K562 (cell line): ENCODE results near the gene ZFP82. TPM values are rescaled to one million over a fixed set of nuclear protein-coding genes. Genes with fewer than 3 reads are reported as not detected.

Experiments
- ATAC-seq: fragments of 200-7000 bp; cut with Tn5 transposase; 3 replicates; pipeline ENCODE4 v1.9.1; 2020; ENCODE audit warnings: moderate library complexity
- Bru-seq: library from RNA; stranded (reverse); fragments of 400-500 nt; gene quantifications from one replicate; lab custom pipeline; 2021; lab: Mats Ljungman, UMichigan
- BruChase-seq, 2 experiments: library from RNA; stranded (reverse); fragments of 400-500 nt; gene quantifications; one replicate each; lab custom pipeline; 2021; lab: Mats Ljungman, UMichigan
- BruUV-seq: library from RNA; stranded (reverse); fragments of 400-500 nt; replicated peaks from 2 replicates; lab custom pipeline; 2021; lab: Mats Ljungman, UMichigan
- CTCF ChIA-PET: fragments of 300-600 bp; formaldehyde crosslinking; extraction: SDS; loops from one replicate; lab custom pipeline; 2021; ENCODE audit warnings: low intra/inter-chr PET ratio; lab: Yijun Ruan, JAX
- POLR2A ChIA-PET: fragments of 300-600, 350-650 bp; sonication (Branson Sonifier 250); formaldehyde crosslinking; extraction: SDS; loops from one replicate; lab custom pipeline; 2021; ENCODE audit warnings: antibody characterized with exemption, inconsistent platforms; lab: Yijun Ruan, JAX
- DNase-seq, 4 experiments: peaks; one replicate each; pipeline versions ENCODE4 v3.0.0 to v3.0.0-alpha.2; 2011 to 2018; ENCODE audit warnings: low spot score in 3 of 4, mixed read lengths in 3 of 4; ENCODE audit errors: extremely low read depth in 1 of 4
- FAIRE-seq: peaks from 2 replicates; lab custom pipeline; 2011; peaks lifted over from hg19 to GRCh38; lab: Jason Lieb, UNC
- H2AFZ ChIP-seq: 2 replicates; pipeline ENCODE4 v1.6.0; 2011; ENCODE audit warnings: low read depth, low read length, control low read depth, inconsistent platforms
- H3K27ac ChIP-seq: fragments of 200-600 bp; 3 replicates; pipeline ENCODE4 v1.8.0; 2011; ENCODE audit warnings: low read depth, mild to moderate bottlenecking, control low read depth, inconsistent platforms, low read length, moderate library complexity, mixed read lengths; ENCODE audit errors: extremely low read depth
- H3K27me3 ChIP-seq, 2 experiments: fragments of 300-600 bp in 1 of 2; 2 replicates in 1 of 2; 3 replicates in 1 of 2; pipeline versions ENCODE4 v1.6.0 to v1.8.0; 2011; ENCODE audit warnings: inconsistent platforms in 2 of 2, low read length in 2 of 2, mild to moderate bottlenecking in 1 of 2, mixed read lengths in 1 of 2, moderate library complexity in 1 of 2; ENCODE audit not compliant: control insufficient read depth in 2 of 2, insufficient read depth in 2 of 2
- H3K36me3 ChIP-seq: fragments of 300-600 bp; 3 replicates; pipeline ENCODE4 v1.8.0; 2011; ENCODE audit warnings: mild to moderate bottlenecking, low read length, inconsistent platforms; ENCODE audit not compliant: control insufficient read depth, insufficient read depth
- H3K4me1 ChIP-seq, 2 experiments: fragments of 200-600 bp in 1 of 2; replicated peaks in 1 of 2; 2 replicates in 1 of 2; 3 replicates in 1 of 2; pipeline versions ENCODE4 v1.5.1 to v1.8.0; 2011; ENCODE audit warnings: inconsistent platforms in 2 of 2, low read length in 2 of 2, mild to moderate bottlenecking in 1 of 2, mixed read lengths in 1 of 2, moderate library complexity in 1 of 2; ENCODE audit not compliant: control insufficient read depth in 2 of 2, insufficient read depth in 2 of 2
- H3K4me2 ChIP-seq: 2 replicates; pipeline ENCODE4 v1.6.1; 2011; ENCODE audit warnings: low read length, control low read depth, inconsistent platforms, mixed read lengths; ENCODE audit not compliant: insufficient read depth
- H3K4me3 ChIP-seq: fragments of 200-600 bp; sonication (generic), shearing (Covaris generic); 2 replicates; pipeline ENCODE4 v1.5.1; 2016; ENCODE audit warnings: control low read depth, inconsistent platforms
- H3K79me2 ChIP-seq: fragments of 200-600 bp; 3 replicates; pipeline ENCODE4 v1.8.0; 2011; ENCODE audit warnings: low read length, inconsistent platforms; ENCODE audit not compliant: control insufficient read depth, insufficient read depth
- H3K9ac ChIP-seq, 2 experiments: 2 replicates each; pipeline versions ENCODE4 v1.6.0 to v1.6.1; 2011; ENCODE audit warnings: low read depth in 2 of 2, low read length in 2 of 2, control low read depth in 1 of 2, inconsistent platforms in 1 of 2, mild to moderate bottlenecking in 1 of 2, mixed read lengths in 1 of 2; ENCODE audit not compliant: insufficient read depth in 1 of 2
- H3K9me1 ChIP-seq: one replicate; pipeline ENCODE4 v1.6.0; 2011; ENCODE audit warnings: inconsistent platforms, mild to moderate bottlenecking, low read length, moderate library complexity; ENCODE audit not compliant: control insufficient read depth, insufficient read depth
- H3K9me3 ChIP-seq: replicated peaks from 2 replicates; pipeline ENCODE4 v1.5.1; 2011; ENCODE audit warnings: low read depth, low read length, inconsistent platforms; ENCODE audit not compliant: control insufficient read depth, insufficient read depth
- H4K20me1 ChIP-seq: replicated peaks from 2 replicates; pipeline ENCODE4 v1.6.1; 2011; ENCODE audit warnings: low read length, inconsistent platforms, mixed read lengths; ENCODE audit not compliant: control insufficient read depth, insufficient read depth
- MAZ ChIP-seq, 2 experiments: fragments of 450-650 bp in 1 of 2; sonication (generic) in 1 of 2; formaldehyde crosslinking; IDR thresholded peaks in 1 of 2; conservative IDR thresholded peaks in 1 of 2; 2 replicates each; pipeline versions ENCODE4 v1.4.0 to v1.5.0; 2020; ENCODE audit warnings: mild to moderate bottlenecking in 1 of 2, missing genetic modification reagents in 1 of 2
- MEIS2 ChIP-seq: fragments of 450-650 bp; IDR thresholded peaks from 2 replicates; pipeline ENCODE4 v1.6.1; 2014; ENCODE audit warnings: mild to moderate bottlenecking; ENCODE audit not compliant: partially characterized antibody
- MTF1 ChIP-seq: fragments of 250-450 bp; sonication (Bioruptor Pico); IDR thresholded peaks from 2 replicates; pipeline ENCODE4 v1.9.0; 2021; ENCODE audit warnings: moderate library complexity, mild to moderate bottlenecking, inconsistent platforms, borderline replicate concordance
- POLR2A ChIP-seq: fragments of 450-650 bp; conservative IDR thresholded peaks from 2 replicates; pipeline ENCODE4 v1.6.1; 2016
- RBFOX2 ChIP-seq: fragments of 200-400 bp; formaldehyde crosslinking; IDR thresholded peaks from 2 replicates; pipeline ENCODE4 v1.6.1; 2017; ENCODE audit warnings: low read depth, mild to moderate bottlenecking, low read length, moderate library complexity
- TARDBP ChIP-seq: fragments of 450-650 bp; IDR thresholded peaks from 2 replicates; pipeline ENCODE4 v1.6.1; 2016
- ZBTB33 ChIP-seq: sonication (generic); formaldehyde crosslinking; IDR thresholded peaks from 2 replicates; pipeline ENCODE4 v1.8.1; 2023; ENCODE audit warnings: mild to moderate bottlenecking, missing genetic modification reagents
- ZBTB7A ChIP-seq: IDR thresholded peaks from 2 replicates; pipeline ENCODE4 v1.6.1; 2011; ENCODE audit warnings: low read depth, mild to moderate bottlenecking, low read length, moderate library complexity, borderline replicate concordance; ENCODE audit not compliant: control insufficient read depth
- ZNF143 ChIP-seq: sonication (generic); formaldehyde crosslinking; IDR thresholded peaks from 2 replicates; pipeline ENCODE4 v1.9.0; 2022; ENCODE audit warnings: mild to moderate bottlenecking, missing genetic modification reagents
- WGBS: fragments of 100-300 bp; shearing (Covaris generic); methylation state at CpG from one replicate; pipeline ENCODE4 v1.1.6; 2016; ENCODE audit warnings: low coverage, mixed read lengths; ENCODE audit not compliant: insufficient coverage; ENCODE audit errors: missing lambda C conversion rate; 5-methylcytosine and 5-hydroxymethylcytosine counted together
- in situ Hi-C: fragments of 300-500 bp; cut with MboI; formaldehyde crosslinking; loops from 4 replicates; pipeline ENCODE4 v1.15.0; 2018; ENCODE audit warnings: inconsistent platforms, mixed read lengths
- intact Hi-C: fragments of 100-400 bp; cut with micrococcal nuclease; formaldehyde crosslinking; loops from 2 replicates; pipeline ENCODE4 v1.14.2; 2022
- long read RNA-seq, 3 experiments: library from polyadenylated mRNA in 2 of 3; library from RNA in 1 of 3; unstranded in 2 of 3; stranded (forward) in 1 of 3; transcript quantifications; one replicate each; pipeline ENCODE4 v2.0.0, GENCODE V29; 2019 to 2022
- polyA minus RNA-seq, 3 experiments: library from RNA; depleted of rRNA, polyadenylated mRNA; stranded (reverse); fragments of >200 nt; gene quantifications; 2 replicates each; pipeline ENCODE4 v1.2.3, GENCODE V29; 2011
- polyA plus RNA-seq, 8 experiments: library from polyadenylated mRNA; depleted of rRNA in 4 of 8; stranded (reverse) in 5 of 8; unstranded in 3 of 8; fragments of >200 nt; fragmentation: Nextera tagmentation in 2 of 8; fragmentation: Illumina TruSeq in 1 of 8; extraction: Ambion mirVana in 2 of 8; extraction: Trizol in 1 of 8; gene quantifications; 2 replicates each; pipeline versions ENCODE4 v1.2.1 to v1.2.3, GENCODE V29; 2011 to 2014; ENCODE audit warnings: inconsistent platforms in 1 of 8, missing spikeins in 1 of 8
- total RNA-seq, 7 experiments: library from RNA; depleted of rRNA in 6 of 7; stranded (reverse); fragments of >200 nt in 6 of 7; fragmentation: Illumina TruSeq in 2 of 7; extraction: Trizol in 2 of 7; gene quantifications; 2 replicates each; pipeline versions ENCODE4 v1.2.1 to v1.2.3, GENCODE V29; 2011 to 2021; ENCODE audit warnings: low replicate concordance in 1 of 7
- TF ChIP-seq, protein P1 (sequence below): fragments of 450-650 bp; IDR thresholded peaks from 2 replicates; pipeline ENCODE4 v1.6.1; 2017; ENCODE audit warnings: antibody characterized with exemption, mild to moderate bottlenecking

Gene ZFP82
- 5.8 and 15.0 TPM in 2 replicates for total RNA-seq (2011; cell fraction: chromatin; rRNA removed; ENCODE audit: low replicate concordance)
- total RNA-seq (2011; cell fraction: nucleolus; rRNA removed) = 5.0 and 7.0 TPM in 2 replicates
- total RNA-seq (2011; cell fraction: nucleoplasm; rRNA removed) = 7.0 and 7.6 TPM in 2 replicates
- 2.0 and 2.2 TPM in 2 replicates for total RNA-seq (2014; rRNA removed)
- total RNA-seq (2014; rRNA removed; fragmentation: Illumina TruSeq; extraction: Trizol) = 3.3 and 3.5 TPM in 2 replicates
- 2.6 and 3.2 TPM in 2 replicates for total RNA-seq (2015; rRNA removed; fragmentation: Illumina TruSeq; extraction: Trizol)
- 2.3 and 2.5 TPM in 2 replicates for total RNA-seq (2021)
- polyA plus RNA-seq (2011; rRNA removed) = 2.4 and 7.0 TPM in 2 replicates
- polyA plus RNA-seq (2011; cell fraction: cytosol; rRNA removed) = 1.1 TPM in 2 replicates
- 1.3 and 3.0 TPM in 2 replicates for polyA plus RNA-seq (2011; cell fraction: nucleus; rRNA removed)
- 1.8 TPM in 2 replicates for polyA plus RNA-seq (2012)
- polyA plus RNA-seq (2014; fragmentation: Illumina TruSeq; extraction: Trizol) = 2.8 and 3.0 TPM in 2 replicates
- 1 to 10 TPM; 3.0 to 4.0 TPM for polyA plus RNA-seq (2014; fragmentation: Nextera tagmentation; extraction: Ambion mirVana)
- polyA plus RNA-seq (2014; rRNA removed) = 2.3 and 2.5 TPM in 2 replicates
- polyA minus RNA-seq (2011; rRNA and poly(A)+ RNA removed) = 6.0 and 14.1 TPM in 2 replicates
- polyA minus RNA-seq (2011; cell fraction: cytosol; rRNA and poly(A)+ RNA removed) = 0.73 and 4.1 TPM in 2 replicates
- polyA minus RNA-seq (2011; cell fraction: nucleus; rRNA and poly(A)+ RNA removed) = 3.2 and 4.3 TPM in 2 replicates
- Bru-seq, nascent RNA = percentile 61 among the genes with signal in this experiment
- percentile 64 among the genes with signal in this experiment for BruChase-seq, experiment 1, labeled RNA remaining after a 2-hour chase
- percentile 64 among the genes with signal in this experiment for BruChase-seq, experiment 2, labeled RNA remaining after a 6-hour chase
- long read RNA-seq, experiment 1, transcript ZFP82-201 (5 exons, 2,623 nt) = major isoform, 12 of 19 reads
- long read RNA-seq, experiment 1, partial matches to known transcripts = 1 of 19 reads
- long read RNA-seq, experiment 1, other reads (novel, unspliced or antisense) = 6 of 19 reads
- long read RNA-seq, experiment 2, full-length matches to known transcripts = 6 of 6 reads
- long read RNA-seq, experiment 2, partial matches to known transcripts = 0 of 6 reads
- long read RNA-seq, experiment 2, other reads (novel, unspliced or antisense) = 0 of 6 reads
- long read RNA-seq, experiment 3, partial matches to known transcripts = 0 of 3 reads
- long read RNA-seq, experiment 3, other reads (novel, unspliced or antisense) = 2 of 3 reads

DNA sequence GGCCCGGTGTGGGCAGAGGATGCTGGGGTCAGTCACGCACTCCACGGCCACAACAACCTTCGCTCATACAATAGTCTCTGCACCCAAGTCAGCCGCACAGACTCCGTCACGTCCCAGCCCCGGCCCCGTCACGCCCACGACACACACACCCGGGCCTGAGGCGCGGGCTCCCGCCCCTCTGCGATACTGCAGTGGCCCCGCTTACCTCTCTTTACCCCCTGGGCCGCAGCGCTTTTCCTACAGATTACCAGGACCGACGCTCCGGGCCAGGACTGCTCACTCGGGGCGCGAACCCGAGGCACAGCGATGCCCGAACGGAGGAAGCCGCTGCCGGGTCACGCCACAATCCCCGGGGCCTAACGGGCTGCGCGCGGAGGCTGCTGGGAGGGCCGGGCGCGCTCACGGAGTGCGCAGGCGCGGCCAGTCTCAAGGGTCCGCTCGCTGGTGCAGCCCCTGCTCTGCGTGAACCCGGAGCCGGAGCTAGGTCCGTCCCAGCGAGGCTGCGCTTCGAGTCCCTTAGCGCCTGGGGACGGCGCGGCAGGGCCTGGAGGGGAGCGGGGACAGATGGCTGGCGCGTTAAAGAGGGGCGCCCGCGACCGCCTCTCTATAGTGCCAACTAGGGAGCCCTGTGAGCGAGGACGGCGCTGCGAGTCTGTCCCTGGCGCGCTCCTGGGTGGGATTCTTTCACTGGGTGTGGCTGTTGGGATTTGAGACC, at the start of gene ZFP82:
Gene ZFP82, minus strand, starts transcription at position 358 of the 715 bp plus-strand sequence. CDS start 8,855 bp downstream, outside the sequence.
- peak; percentile 70 to 75 (median 73) for DNase-seq
- no peaks in the 10 kb centered on the region for H4K20me1 ChIP-seq
- in situ Hi-C loops (no loop called here), intact Hi-C loops (no loop called here)
- 4% methylated on average over 49 of the region's 70 CpGs for WGBS
- BruUV-seq = no TSS peak
- peak within 1 kb of the TSS; percentile 72 for H3K4me2 ChIP-seq
- peak within 1 kb of the TSS; percentile 46 for H3K4me3 ChIP-seq
- ATAC-seq = peak; percentile 94
- peak within 1 kb of the TSS; percentile 73 for H3K27ac ChIP-seq
- no peaks in the 10 kb centered on the region for H3K27me3 ChIP-seq
- H3K79me2 ChIP-seq = peaks cover 24% of the 10 kb centered on the region
- peak within 1 kb of the TSS; percentile 88 for H2AFZ ChIP-seq
- H3K36me3 ChIP-seq = no peaks in the 10 kb centered on the region
- no peaks in the 10 kb centered on the region for H3K9me1 ChIP-seq
- no peak for FAIRE-seq
- CTCF ChIA-PET = no interaction called here
- peaks cover 4% of the 10 kb centered on the region; the same call in 1 of the 2 replicates for H3K9me3 ChIP-seq
- POLR2A ChIA-PET = no interaction called here
- peak within 1 kb of the TSS; percentile 65 to 88 for H3K9ac ChIP-seq
- H3K4me1 ChIP-seq = peaks cover 2 to 21% of the 10 kb centered on the region in 2 experiments; a peak in 2 of 5 replicates
- TF ChIP-seq MTF1 (no peak), MEIS2 (peak; percentile 13), POLR2A (peak; percentile 65), ZNF143 (CRISPR knock-in tag) (0 out of 2 replicates have a peak, but pooled peaks have one; percentile 32), MAZ (CRISPR knock-in tag; conservative IDR thresholded peaks at IDR 0.05 in 1 of 2, IDR thresholded peaks at IDR 0.05 in 1 of 2) (peak in 1 of 2 experiments; percentile 27; a peak in 1 of 4 replicates), ZBTB7A (peak; percentile 50; the same call in 1 of the 2 replicates), ZBTB33 (CRISPR knock-in tag) (no peak), RBFOX2 (peak; percentile 84), TARDBP (no peak)
- TF ChIP-seq, protein P1, sequence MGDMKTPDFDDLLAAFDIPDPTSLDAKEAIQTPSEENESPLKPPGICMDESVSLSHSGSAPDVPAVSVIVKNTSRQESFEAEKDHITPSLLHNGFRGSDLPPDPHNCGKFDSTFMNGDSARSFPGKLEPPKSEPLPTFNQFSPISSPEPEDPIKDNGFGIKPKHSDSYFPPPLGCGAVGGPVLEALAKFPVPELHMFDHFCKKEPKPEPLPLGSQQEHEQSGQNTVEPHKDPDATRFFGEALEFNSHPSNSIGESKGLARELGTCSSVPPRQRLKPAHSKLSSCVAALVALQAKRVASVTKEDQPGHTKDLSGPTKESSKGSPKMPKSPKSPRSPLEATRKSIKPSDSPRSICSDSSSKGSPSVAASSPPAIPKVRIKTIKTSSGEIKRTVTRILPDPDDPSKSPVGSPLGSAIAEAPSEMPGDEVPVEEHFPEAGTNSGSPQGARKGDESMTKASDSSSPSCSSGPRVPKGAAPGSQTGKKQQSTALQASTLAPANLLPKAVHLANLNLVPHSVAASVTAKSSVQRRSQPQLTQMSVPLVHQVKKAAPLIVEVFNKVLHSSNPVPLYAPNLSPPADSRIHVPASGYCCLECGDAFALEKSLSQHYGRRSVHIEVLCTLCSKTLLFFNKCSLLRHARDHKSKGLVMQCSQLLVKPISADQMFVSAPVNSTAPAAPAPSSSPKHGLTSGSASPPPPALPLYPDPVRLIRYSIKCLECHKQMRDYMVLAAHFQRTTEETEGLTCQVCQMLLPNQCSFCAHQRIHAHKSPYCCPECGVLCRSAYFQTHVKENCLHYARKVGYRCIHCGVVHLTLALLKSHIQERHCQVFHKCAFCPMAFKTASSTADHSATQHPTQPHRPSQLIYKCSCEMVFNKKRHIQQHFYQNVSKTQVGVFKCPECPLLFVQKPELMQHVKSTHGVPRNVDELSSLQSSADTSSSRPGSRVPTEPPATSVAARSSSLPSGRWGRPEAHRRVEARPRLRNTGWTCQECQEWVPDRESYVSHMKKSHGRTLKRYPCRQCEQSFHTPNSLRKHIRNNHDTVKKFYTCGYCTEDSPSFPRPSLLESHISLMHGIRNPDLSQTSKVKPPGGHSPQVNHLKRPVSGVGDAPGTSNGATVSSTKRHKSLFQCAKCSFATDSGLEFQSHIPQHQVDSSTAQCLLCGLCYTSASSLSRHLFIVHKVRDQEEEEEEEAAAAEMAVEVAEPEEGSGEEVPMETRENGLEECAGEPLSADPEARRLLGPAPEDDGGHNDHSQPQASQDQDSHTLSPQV = peak; percentile 32; the same call in 1 of the 2 replicates
